ENCODE measurements around the gene TNFRSF17. TPM values are rescaled to one million over a fixed set of nuclear protein-coding genes. Genes with fewer than 3 reads are reported as not detected.

Gene TNFRSF17
- total RNA-seq, 1 donor: not detected

- TF ChIP-seq, protein P1, sequence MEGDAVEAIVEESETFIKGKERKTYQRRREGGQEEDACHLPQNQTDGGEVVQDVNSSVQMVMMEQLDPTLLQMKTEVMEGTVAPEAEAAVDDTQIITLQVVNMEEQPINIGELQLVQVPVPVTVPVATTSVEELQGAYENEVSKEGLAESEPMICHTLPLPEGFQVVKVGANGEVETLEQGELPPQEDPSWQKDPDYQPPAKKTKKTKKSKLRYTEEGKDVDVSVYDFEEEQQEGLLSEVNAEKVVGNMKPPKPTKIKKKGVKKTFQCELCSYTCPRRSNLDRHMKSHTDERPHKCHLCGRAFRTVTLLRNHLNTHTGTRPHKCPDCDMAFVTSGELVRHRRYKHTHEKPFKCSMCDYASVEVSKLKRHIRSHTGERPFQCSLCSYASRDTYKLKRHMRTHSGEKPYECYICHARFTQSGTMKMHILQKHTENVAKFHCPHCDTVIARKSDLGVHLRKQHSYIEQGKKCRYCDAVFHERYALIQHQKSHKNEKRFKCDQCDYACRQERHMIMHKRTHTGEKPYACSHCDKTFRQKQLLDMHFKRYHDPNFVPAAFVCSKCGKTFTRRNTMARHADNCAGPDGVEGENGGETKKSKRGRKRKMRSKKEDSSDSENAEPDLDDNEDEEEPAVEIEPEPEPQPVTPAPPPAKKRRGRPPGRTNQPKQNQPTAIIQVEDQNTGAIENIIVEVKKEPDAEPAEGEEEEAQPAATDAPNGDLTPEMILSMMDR (IDR thresholded peaks at IDR 0.05; ENCODE audit: insufficient read depth, low read length): no peak
- peak overlapping the region; percentile 96 for H3K4me3 ChIP-seq (ENCODE audit: low read depth, low read length)
- no peak for DNase-seq (ENCODE audit: low read depth)
Observed at GRCh38 chr16:11976850-11977375, 11.9 kb downstream of the TNFRSF17 start.

GRCh38 chr16:11977376-11978041 lies 12.5 kb downstream of the TNFRSF17 start:
- TF ChIP-seq, protein P1 (IDR thresholded peaks at IDR 0.05; ENCODE audit: insufficient read depth, low read length): no peak
- DNase-seq (ENCODE audit: low read depth): peak; percentile 90

DNA sequence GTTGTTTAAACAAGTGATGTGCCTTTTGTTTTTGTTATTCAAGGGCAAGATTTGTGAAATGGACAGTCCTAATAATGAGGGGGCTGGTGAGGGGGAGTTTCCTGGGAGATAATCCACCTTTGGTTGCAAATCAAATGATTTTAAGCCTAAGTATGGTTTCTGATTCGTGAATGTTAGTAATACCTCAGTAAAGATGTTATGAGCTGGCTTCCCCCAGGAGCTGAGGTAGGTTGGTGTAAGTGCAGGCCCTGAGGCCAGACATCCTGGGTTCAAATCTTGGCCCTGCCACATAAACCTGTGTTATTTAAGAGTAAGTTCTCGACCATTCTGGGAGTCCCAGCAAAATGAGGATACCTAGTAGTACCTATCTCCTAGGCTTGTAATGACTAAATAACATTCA lies 13.1 kb downstream of the TNFRSF17 start:
- peak; percentile 11 for DNase-seq (ENCODE audit: low read depth)
- TF ChIP-seq, protein P1 (IDR thresholded peaks at IDR 0.05; ENCODE audit: insufficient read depth, low read length): no peak
- peak overlapping the region; percentile 96 for H3K4me3 ChIP-seq (ENCODE audit: low read depth, low read length)

More at GRCh38 chr16:11977376-11978041, 12.5 kb downstream of the TNFRSF17 start:
- H3K4me3 ChIP-seq (ENCODE audit: low read depth, low read length): peak overlapping the region; percentile 96

DNA sequence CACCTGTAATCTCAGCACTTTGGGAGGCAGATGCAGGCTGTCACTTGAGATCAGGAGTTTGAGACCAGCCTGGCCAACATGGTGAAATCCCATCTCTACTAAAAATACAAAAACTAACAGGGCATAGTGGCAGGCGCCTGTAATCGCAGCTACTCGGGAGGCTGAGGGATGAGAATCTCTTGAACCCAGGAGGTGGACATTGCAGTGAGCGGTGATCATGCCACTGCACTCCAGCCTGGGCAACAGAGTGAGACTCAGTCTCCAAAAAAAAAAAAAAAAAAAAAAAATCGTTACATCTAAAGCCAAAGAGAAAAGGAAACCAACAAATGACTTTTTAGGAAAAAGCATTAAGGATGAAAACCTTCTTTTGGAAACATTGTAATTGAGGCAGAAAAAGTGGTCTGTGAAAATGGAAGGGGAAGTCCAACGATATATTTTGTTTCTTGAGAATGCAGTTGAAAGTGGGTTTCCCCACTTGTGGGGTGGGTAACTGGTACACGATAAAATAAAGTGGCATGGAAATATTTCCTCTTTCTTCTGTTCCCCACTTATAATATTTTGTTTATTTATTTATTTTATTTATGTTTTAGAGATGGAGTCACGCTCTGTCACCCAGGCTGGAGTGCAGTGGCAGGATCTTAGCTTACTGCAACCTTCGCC lies 14.1 kb downstream of the TNFRSF17 start:
- no peak for DNase-seq (ENCODE audit: low read depth)
- H3K4me3 ChIP-seq (ENCODE audit: low read depth, low read length): no peak overlapping the region
- TF ChIP-seq, protein P1 (IDR thresholded peaks at IDR 0.05; ENCODE audit: insufficient read depth, low read length): no peak

DNA sequence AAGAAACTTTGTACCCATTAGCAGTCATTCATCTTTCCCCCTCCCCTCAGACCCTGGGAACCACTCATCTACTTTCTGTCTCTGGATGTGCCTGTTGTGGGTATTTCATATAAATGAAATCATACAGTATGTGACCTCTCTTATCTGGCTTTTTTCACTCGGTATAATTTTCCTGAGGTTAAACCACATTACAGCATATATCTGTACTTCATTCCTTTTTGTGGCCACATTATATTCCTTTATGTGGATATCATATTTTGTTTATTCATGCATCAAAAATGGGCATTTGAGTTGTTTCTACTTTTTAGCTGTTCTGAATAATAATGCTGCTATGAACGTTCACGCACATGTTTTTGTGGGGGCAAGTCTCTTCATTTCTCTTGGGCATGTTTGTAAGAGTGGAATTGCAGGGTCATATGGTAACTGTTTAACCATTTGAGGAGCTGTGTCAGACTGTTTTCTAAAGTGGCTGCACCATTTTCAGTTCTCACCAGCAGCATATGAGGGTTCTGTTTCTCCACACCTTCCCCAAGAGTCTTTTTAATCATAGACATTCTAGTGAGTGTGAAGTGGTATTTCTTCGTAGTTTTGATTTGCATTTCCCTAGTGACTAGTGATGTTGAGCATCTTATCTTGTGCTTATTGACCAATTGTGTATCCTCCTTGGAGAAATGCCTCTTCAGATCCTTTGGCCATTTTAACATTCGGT lies 15.3 kb downstream of the TNFRSF17 start:
- DNase-seq (ENCODE audit: low read depth): no peak
- TF ChIP-seq, protein P1 (IDR thresholded peaks at IDR 0.05; ENCODE audit: insufficient read depth, low read length): no peak
- no peak overlapping the region for H3K4me3 ChIP-seq (ENCODE audit: low read depth, low read length)

GRCh38 chr16:11985250-11985649 lies 20.2 kb downstream of the TNFRSF17 start:
- peak; percentile 31 for DNase-seq (ENCODE audit: low read depth)
- TF ChIP-seq, protein P1 (IDR thresholded peaks at IDR 0.05; ENCODE audit: insufficient read depth, low read length): no peak

More at GRCh38 chr16:11985250-11985649, 20.2 kb downstream of the TNFRSF17 start:
- H3K4me3 ChIP-seq (ENCODE audit: low read depth, low read length): no peak overlapping the region
